Activated CD4-positive, alpha-beta T cell treated with anti-CD3 and anti-CD28 coated beads for 48 hours (primary cell): ENCODE measurements around the gene GOLGA6L10.
"Not testable (repeated sequence)": the region's sequence is repeated elsewhere in the genome, so short reads cannot be mapped to it uniquely, and the experiment has no call there.

ENCODE experiments used
- DNase-seq: peaks from one replicate; pipeline ENCODE4 v3.0.0-alpha.2; 2020

Gene GOLGA6L10, protein sequence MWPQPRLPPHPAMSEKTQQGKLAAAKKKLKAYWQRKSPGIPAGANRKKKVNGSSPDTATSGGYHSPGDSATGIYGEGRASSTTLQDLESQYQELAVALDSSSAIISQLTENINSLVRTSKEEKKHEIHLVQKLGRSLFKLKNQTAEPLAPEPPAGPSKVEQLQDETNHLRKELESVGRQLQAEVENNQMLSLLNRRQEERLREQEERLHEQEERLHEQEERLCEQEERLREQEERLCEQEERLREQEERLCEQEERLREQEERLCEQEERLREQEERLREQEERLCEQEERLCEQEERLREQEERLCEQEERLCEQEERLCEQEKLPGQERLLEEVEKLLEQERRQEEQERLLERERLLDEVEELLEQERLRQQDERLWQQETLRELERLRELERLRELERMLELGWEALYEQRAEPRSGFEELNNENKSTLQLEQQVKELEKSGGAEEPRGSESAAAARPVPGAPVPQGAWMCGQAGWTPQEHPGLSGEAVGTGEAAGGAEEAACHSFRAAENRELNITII

DNA sequence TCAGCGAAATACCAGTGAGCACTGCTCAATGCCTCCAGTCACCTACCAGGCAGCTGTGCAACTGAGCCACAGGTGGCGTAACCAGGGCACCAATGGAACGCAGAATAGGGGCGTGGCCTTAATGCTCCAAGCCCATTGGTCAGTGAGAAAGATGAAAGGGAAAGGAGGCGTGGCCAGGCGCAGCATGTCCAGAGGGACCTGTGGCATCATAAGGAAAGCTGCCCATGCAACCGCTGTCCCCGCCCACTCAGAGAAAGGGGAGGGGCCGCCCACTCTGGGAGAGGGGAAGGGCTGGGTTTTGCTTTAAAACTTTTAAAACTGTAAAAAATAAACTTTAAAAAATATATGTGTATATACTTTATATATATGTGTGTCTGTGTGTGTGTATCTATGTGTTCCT lies at the start of gene GOLGA6L10:
Gene GOLGA6L10 (minus strand): TSS at position 101 of the 400 bp plus-strand sequence. CDS start 100 bp downstream, at position 1.
- not testable (repeated sequence) for DNase-seq

GRCh38 chr15:82398785-82399184 lies 49.5 kb upstream of the GOLGA6L10 start:
- DNase-seq, result no peak

GRCh38 chr15:82397817-82398216 lies 48.5 kb upstream of the GOLGA6L10 start:
- DNase-seq, result no peak

DNA sequence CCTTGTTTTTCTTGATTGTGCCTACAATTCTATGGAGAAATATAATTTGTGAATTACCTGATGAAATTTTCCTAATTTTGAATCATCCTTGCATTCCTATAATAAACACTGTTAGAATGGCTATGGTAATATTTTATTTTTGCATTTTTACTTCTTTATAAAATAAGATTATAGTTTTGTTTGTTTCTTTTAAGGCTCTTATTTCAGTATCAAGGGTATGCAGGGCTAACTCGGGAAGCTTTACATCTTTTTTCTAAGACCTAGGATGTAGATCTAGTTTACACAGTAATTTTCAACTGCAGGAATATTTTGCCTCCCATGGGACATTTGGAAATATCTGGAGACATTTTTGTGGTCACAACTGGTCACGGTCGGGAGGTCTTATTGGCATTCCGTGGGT lies 46.5 kb upstream of the GOLGA6L10 start:
- not testable (repeated sequence) for DNase-seq

DNA sequence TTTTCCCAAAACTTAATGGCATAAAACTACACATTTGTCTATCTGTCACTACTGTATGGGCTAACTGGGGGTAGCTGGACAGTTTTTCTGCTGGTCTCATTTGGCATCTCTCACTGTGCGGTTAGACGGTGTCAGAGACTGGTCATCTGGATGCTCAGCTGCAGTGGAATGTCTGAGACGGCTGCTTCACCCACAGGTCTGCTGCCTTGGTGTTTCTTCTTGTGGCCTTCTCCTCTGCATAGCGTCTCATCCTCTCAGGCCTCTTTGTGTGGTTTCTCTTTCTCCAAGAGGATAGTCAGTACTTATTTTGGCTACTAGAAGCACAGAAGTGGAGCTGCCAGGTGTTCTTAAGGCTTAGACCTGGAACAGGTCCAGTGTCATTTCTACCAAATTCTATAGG lies 44.4 kb upstream of the GOLGA6L10 start:
- no peak for DNase-seq

DNA sequence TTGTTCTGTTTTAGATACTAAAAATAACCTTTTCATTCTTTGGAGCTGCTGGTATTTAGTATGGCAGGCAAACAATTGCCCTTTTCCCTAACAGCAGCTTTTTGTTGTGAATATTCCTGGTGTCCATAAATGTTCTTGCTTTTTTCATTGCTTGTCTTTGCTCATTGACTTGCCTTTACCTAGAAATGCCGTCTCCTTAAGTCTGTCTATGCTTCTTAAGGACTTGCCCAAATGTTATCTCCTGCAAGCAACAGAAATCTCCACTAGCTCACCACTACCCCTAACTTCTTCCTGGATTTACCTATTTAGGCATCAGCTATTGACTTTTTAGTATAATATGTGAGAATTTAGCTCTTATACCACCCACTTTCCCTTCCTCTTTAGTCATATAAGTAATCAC lies 42.8 kb upstream of the GOLGA6L10 start:
- not testable (repeated sequence) for DNase-seq

GRCh38 chr15:82390152-82390551 lies 40.9 kb upstream of the GOLGA6L10 start:
- DNase-seq, result not testable (repeated sequence)

- not testable (repeated sequence) for DNase-seq
These were observed 37.9 kb upstream of the GOLGA6L10 start for GRCh38 chr15:82387209-82387608.

- DNase-seq, result not testable (repeated sequence)
These were observed 32.2 kb upstream of the GOLGA6L10 start for GRCh38 chr15:82381330-82381955.

DNA sequence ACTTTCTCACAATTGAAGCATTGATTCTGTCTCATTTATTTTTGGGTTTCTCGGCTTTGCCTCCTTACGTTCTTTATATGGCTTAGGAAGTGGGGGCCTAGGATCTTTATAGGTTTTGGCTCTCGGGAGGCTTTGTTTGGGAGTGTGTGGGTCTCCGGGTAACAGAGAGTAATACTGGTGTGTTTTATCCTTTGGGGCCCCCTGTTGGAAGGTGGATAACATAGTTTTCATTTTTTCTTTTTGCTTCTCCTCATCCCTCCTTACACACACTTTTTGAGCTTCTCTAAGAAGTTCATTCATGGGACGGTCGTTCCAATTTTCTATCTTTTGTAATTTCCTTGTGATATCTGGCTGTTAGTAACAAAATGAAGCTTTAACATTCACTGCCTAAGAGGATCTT lies 30.3 kb upstream of the GOLGA6L10 start:
- not testable (repeated sequence) for DNase-seq

DNA sequence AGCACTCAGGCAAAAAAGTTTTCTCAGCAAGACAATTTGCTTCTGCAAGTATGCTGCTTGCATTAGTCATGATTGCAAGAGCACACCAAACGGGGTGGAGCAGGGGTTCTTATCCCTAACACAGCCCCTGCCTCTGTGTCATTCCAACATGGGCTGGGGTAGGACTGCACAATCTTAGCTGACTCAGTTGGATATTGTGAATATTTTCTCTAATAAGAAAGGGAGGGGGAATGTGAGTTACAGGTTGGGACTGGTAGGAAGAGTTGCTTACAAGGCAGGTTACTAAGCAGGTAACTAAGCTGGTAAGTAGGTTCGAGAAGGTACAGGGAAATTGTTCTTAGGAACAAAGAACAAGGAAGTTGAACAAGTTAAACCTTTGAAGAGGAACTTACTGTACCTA lies 24.4 kb upstream of the GOLGA6L10 start:
- DNase-seq, result not testable (repeated sequence)

DNA sequence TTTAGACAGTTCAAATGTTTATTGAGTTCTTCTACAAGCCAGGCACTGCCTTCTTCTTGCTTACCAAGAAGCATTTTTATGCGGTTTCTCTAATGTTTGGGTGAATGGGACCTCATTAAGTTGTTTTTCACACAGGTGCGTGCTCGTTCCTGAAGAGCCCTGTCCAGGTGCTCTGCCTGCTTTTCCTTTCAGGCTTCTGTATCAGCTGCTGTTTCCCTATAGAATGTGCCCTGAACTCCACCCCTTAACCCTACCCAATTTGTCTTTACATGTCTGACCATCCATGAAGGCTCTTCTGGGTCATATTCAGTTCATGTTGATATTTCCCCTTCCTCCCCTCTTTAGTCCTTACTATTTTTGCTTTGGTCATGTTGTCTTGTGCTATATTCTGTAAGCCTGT lies 22.4 kb upstream of the GOLGA6L10 start:
- no peak for DNase-seq

DNA sequence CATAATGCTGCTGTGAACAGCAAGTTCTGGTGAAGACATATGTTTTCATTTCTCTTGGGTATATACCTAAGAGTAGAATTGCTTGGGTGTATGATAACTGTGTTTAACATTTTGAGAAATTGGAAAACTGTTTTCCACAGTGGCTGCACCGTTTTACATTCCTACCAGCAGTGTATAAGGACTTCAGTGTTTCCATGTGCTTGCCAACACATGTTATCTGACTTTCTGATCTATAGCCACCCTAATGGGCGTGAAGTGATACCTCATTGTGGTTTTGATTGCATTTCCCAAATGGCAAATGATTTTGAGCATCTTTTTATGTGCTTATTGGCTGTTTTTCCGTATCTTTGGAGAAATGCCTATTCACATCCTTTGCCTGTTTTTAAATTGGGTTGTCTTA lies 18.5 kb upstream of the GOLGA6L10 start:
- not testable (repeated sequence) for DNase-seq

- DNase-seq, result peak; percentile 45
These were observed 16.5 kb upstream of the GOLGA6L10 start for GRCh38 chr15:82365692-82366323.

GRCh38 chr15:82364548-82364947 lies 15.3 kb upstream of the GOLGA6L10 start:
- DNase-seq, result not testable (repeated sequence)

GRCh38 chr15:82362790-82363189 lies 13.5 kb upstream of the GOLGA6L10 start:
- not testable (repeated sequence) for DNase-seq

DNA sequence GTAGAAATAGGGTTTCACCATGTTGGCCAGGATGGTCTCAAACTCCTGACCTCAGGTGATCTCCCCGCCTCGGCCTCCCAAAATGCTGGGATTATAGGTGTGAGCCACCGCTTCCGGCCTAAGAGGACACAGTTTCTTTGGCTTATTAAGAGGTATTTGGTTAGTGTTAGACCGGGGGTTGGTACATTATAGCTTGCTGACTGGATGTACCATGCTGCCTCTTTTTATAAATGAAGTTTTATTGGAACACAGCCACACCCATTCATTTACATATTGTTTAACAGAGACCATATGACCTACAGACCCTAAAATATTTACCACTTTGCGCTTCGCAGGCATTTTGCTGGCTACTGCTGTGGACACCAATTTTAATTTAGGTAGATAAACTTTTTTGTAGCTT lies 11.3 kb upstream of the GOLGA6L10 start:
- DNase-seq, result not testable (repeated sequence)

DNA sequence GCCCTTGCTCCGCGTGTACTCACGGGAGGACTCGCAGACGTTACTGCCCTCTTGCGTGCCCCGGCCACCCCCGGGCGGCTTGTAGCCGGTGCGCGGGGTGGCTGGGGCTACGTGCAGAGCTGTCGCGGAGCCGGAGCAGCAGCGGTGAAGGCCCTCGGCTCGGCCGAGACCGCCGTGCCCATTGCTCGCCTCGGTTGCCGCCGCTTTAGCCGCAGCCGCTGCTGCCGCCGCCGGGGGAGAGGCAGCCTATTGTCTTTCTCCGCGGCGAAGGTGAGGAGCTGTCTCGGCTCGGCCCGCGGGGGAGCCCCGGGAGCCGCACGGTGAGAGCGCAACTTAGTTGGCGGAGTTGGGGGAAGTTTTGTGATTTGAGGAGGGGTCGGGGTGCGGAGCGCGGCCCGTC lies 5.8 kb upstream of the GOLGA6L10 start:
- not testable (repeated sequence) for DNase-seq

GRCh38 chr15:82354546-82354945 lies 5.3 kb upstream of the GOLGA6L10 start:
- not testable (repeated sequence) for DNase-seq

- peak; percentile 29 for DNase-seq
These were observed 1.6 kb downstream of the GOLGA6L10 start for GRCh38 chr15:82347645-82348044.

DNA sequence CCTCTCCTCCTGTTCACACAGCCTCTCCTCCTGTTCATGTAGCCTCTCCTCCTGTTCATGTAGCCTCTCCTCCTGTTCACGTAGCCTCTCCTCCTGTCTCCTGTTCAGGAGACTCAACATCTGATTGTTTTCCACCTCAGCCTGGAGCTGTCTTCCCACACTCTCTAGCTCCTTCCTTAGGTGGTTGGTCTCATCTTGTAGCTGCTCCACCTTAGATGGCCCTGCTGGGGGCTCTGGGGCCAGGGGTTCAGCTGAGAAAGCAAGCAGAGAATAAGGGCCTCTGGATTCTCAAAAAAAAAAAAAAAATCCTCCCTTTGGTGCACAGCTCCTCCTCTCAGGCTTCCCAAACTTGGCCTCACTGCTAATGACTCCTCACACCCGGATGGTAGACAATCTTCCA lies 4.1 kb downstream of the GOLGA6L10 start:
- DNase-seq, result not testable (repeated sequence)

DNA sequence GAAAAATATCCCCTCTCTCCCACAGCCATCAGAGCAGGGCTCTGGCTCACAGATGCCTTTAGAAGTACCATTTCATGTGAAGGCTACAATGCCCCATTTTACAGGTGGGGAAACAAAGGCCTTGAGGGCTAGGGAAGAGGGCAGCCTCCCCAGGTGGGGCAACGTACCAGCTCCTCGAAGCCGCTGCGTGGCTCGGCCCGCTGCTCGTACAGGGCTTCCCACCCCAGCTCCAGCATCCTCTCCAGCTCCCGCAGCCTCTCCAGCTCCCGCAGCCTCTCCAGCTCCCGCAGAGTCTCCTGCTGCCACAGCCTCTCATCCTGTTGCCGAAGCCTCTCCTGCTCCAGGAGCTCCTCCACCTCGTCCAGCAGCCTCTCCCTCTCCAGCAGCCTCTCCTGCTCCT lies 4.9 kb downstream of the GOLGA6L10 start:
- not testable (repeated sequence) for DNase-seq

DNA sequence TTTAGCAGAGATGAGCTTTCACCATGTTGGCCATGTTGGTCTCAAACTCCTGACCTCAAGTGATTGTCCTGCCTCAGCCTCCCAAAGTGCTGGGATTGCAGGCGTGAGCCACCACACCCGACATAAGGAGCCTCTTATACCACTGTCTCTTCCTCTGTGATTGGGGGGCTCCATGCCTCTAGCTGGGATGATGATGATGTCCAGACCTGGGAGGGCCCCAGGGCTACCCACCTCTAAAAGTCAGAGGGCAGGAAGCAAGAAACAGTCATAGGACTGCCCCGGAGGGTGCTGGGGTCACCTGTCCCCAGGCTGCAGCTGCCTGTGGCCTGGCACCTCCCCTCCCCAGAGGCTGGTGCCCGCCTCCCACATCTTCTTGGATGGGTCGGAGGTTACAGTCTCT lies 5.4 kb downstream of the GOLGA6L10 start:
- not testable (repeated sequence) for DNase-seq
